BLaER1 treated with 17β-estradiol and CSF1 and Interleukin-3, amounts not matched to agents 10 nM and 100 nM (cell line): ENCODE data around the gene ZBTB12.
"Not testable (repeated sequence)": the region's sequence is repeated elsewhere in the genome, so short reads cannot be mapped to it uniquely, and the experiment has no call there.

ENCODE experiments used
- H3K27ac ChIP-seq, 11 experiments: shearing (Covaris generic); formaldehyde crosslinking; 2 replicates each; pipeline ENCODE4 v1.8.1; 2022
- H3K27me3 ChIP-seq, 11 experiments: shearing (Covaris generic); formaldehyde crosslinking; 2 replicates each; pipeline ENCODE4 v1.8.1; 2022
- H3K36me3 ChIP-seq, 11 experiments: shearing (Covaris generic); formaldehyde crosslinking; 2 replicates each; pipeline ENCODE4 v1.8.1; 2022
- H3K4me1 ChIP-seq, 10 experiments: shearing (Covaris generic); formaldehyde crosslinking; 2 replicates each; pipeline ENCODE4 v1.8.1; 2022
- H3K4me2 ChIP-seq, 11 experiments: shearing (Covaris generic); formaldehyde crosslinking; 2 replicates each; pipeline ENCODE4 v1.8.1; 2022
- H3K4me3 ChIP-seq, 10 experiments: shearing (Covaris generic); formaldehyde crosslinking; 2 replicates each; pipeline ENCODE4 v1.8.1; 2022
- H3K9ac ChIP-seq, 11 experiments: shearing (Covaris generic); formaldehyde crosslinking; 2 replicates each; pipeline ENCODE4 v1.8.1; 2022
- H3K9me3 ChIP-seq, 11 experiments: shearing (Covaris generic); formaldehyde crosslinking; replicated peaks in 1 of 11; 2 replicates each; pipeline ENCODE4 v1.8.1; 2022
- H4K20me1 ChIP-seq, 11 experiments: shearing (Covaris generic); formaldehyde crosslinking; 2 replicates each; pipeline ENCODE4 v1.8.1; 2022
- Cebpa-rat ChIP-seq, 11 experiments: shearing (Covaris generic); IDR thresholded peaks; 2 replicates each; pipeline ENCODE4 v1.8.1; 2022

Gene ZBTB12

GRCh38 chr6:31860349-31860748 is 41.5 kb downstream of the ZBTB12 start:
- H3K4me2 ChIP-seq = no peak overlapping the region; a peak in 1 of 22 replicates
- no peak overlapping the region for H3K27ac ChIP-seq
- H4K20me1 ChIP-seq = peaks cover 0 to 20% (median 5%) of the 10 kb centered on the region in 11 experiments; a peak in 5 of 22 replicates
- H3K4me1 ChIP-seq = peaks cover 29 to 44% (median 31%) of the 10 kb centered on the region in 10 experiments
- peaks cover 0 to 6% (median 3%) of the 10 kb centered on the region in 11 experiments; a peak in 14 of 22 replicates for H3K9me3 ChIP-seq
- H3K27me3 ChIP-seq = no peaks in the 10 kb centered on the region
- peak overlapping the region in 1 of 11 experiments; percentile 10; a peak in 1 of 22 replicates for H3K9ac ChIP-seq
- H3K36me3 ChIP-seq = peaks cover 27 to 60% (median 41%) of the 10 kb centered on the region in 11 experiments; a peak in 20 of 22 replicates
- no peak overlapping the region for H3K4me3 ChIP-seq
- no peak for TF ChIP-seq Cebpa-rat (IDR thresholded peaks at IDR 0.05)

- TF ChIP-seq Cebpa-rat (IDR thresholded peaks at IDR 0.05) = no peak
- H3K9me3 ChIP-seq = peaks cover 0 to 10% (median 6%) of the 10 kb centered on the region in 11 experiments; a peak in 14 of 22 replicates
- H3K4me2 ChIP-seq = no peak overlapping the region; a peak in 1 of 22 replicates
- H3K27me3 ChIP-seq = no peaks in the 10 kb centered on the region
- H3K9ac ChIP-seq = peak overlapping the region in 1 of 11 experiments; percentile 32; a peak in 1 of 22 replicates
- H3K4me3 ChIP-seq = no peak overlapping the region
- no peak overlapping the region for H3K27ac ChIP-seq
- H4K20me1 ChIP-seq = peaks cover 0 to 20% (median 5%) of the 10 kb centered on the region in 11 experiments; a peak in 5 of 22 replicates
- H3K36me3 ChIP-seq = peaks cover 27 to 62% (median 41%) of the 10 kb centered on the region in 11 experiments; a peak in 20 of 22 replicates
- peaks cover 25 to 39% (median 27%) of the 10 kb centered on the region in 10 experiments for H3K4me1 ChIP-seq
Measured at GRCh38 chr6:31859923-31860322, 42.0 kb downstream of the ZBTB12 start.

- 0 out of 22 replicates have a peak, but pooled peaks of 1 of the 11 experiments have one; percentile 33 for TF ChIP-seq Cebpa-rat (IDR thresholded peaks at IDR 0.05)
- Histone ChIP-seq H3K27ac (no peak overlapping the region), H3K36me3 (peaks cover 27 to 62% (median 41%) of the 10 kb centered on the region in 11 experiments; a peak in 20 of 22 replicates), H3K9ac (peak overlapping the region in 1 of 11 experiments; percentile 32; a peak in 1 of 22 replicates), H3K4me2 (no peak overlapping the region), H3K27me3 (no peaks in the 10 kb centered on the region), H3K4me1 (peaks cover 16 to 30% (median 17%) of the 10 kb centered on the region in 10 experiments), H4K20me1 (peaks cover 0 to 20% (median 5%) of the 10 kb centered on the region in 11 experiments; a peak in 5 of 22 replicates), H3K4me3 (no peak overlapping the region), H3K9me3 (peaks cover 0 to 11% (median 6%) of the 10 kb centered on the region in 11 experiments; a peak in 14 of 22 replicates)
Measured at GRCh38 chr6:31858707-31859106, 43.2 kb downstream of the ZBTB12 start.

GRCh38 chr6:31857774-31858173 is 44.1 kb downstream of the ZBTB12 start:
- Histone ChIP-seq H4K20me1 (peaks cover 0 to 20% (median 5%) of the 10 kb centered on the region in 11 experiments; a peak in 5 of 22 replicates), H3K36me3 (peaks cover 27 to 65% (median 41%) of the 10 kb centered on the region in 11 experiments; a peak in 20 of 22 replicates), H3K9me3 (peaks cover 3 to 14% (median 8%) of the 10 kb centered on the region in 11 experiments; a peak in 20 of 22 replicates), H3K4me1 (peaks cover 11 to 30% (median 13%) of the 10 kb centered on the region in 10 experiments)
- H3K27me3 ChIP-seq, H3K9ac ChIP-seq, H3K4me2 ChIP-seq, H3K4me3 ChIP-seq, H3K27ac ChIP-seq: not testable (repeated sequence)

GRCh38 chr6:31851980-31852718 is 49.7 kb downstream of the ZBTB12 start:
- H3K4me2 ChIP-seq, H4K20me1 ChIP-seq, H3K4me3 ChIP-seq, H3K27ac ChIP-seq, H3K9ac ChIP-seq, H3K4me1 ChIP-seq, H3K27me3 ChIP-seq: not testable (repeated sequence)
- Histone ChIP-seq H3K9me3 (peaks cover 6 to 24% (median 16%) of the 10 kb centered on the region in 11 experiments; a peak in 20 of 22 replicates), H3K36me3 (peaks cover 0 to 25% (median 5%) of the 10 kb centered on the region in 11 experiments; a peak in 12 of 22 replicates)

GRCh38 chr6:31851485-31851832 is 50.4 kb downstream of the ZBTB12 start:
- H3K36me3 ChIP-seq = peaks cover 0 to 18% (median 4%) of the 10 kb centered on the region in 11 experiments; a peak in 8 of 22 replicates
- no peaks in the 10 kb centered on the region; a peak in 1 of 22 replicates for H4K20me1 ChIP-seq
- no peak for TF ChIP-seq Cebpa-rat (IDR thresholded peaks at IDR 0.05)
- H3K4me3 ChIP-seq = no peak overlapping the region
- no peak overlapping the region for H3K27ac ChIP-seq
- H3K9me3 ChIP-seq = peaks cover 6 to 24% (median 16%) of the 10 kb centered on the region in 11 experiments; a peak in 20 of 22 replicates
- H3K4me2 ChIP-seq = no peak overlapping the region
- H3K4me1 ChIP-seq = no peaks in the 10 kb centered on the region
- no peak overlapping the region for H3K9ac ChIP-seq
- H3K27me3 ChIP-seq = no peaks in the 10 kb centered on the region

GRCh38 chr6:31850765-31851484 is 51.0 kb downstream of the ZBTB12 start:
- Histone ChIP-seq H3K27me3 (no peaks in the 10 kb centered on the region), H3K9me3 (peaks cover 6 to 24% (median 16%) of the 10 kb centered on the region in 11 experiments; a peak in 20 of 22 replicates), H4K20me1 (no peaks in the 10 kb centered on the region; a peak in 1 of 22 replicates), H3K4me1 (no peaks in the 10 kb centered on the region), H3K36me3 (peaks cover 0 to 13% (median 4%) of the 10 kb centered on the region in 11 experiments; a peak in 8 of 22 replicates), H3K4me2 (no peak overlapping the region), H3K9ac (no peak overlapping the region), H3K27ac (no peak overlapping the region), H3K4me3 (no peak overlapping the region)
- no peak for TF ChIP-seq Cebpa-rat (IDR thresholded peaks at IDR 0.05)
